Middle frontal gyrus (tissue), 1 donor: Measurements from ENCODE around the gene ACYP1.

Source experiments
- DNase-seq: peaks from one replicate; pipeline ENCODE4 v3.0.0-alpha.2; 2015; ENCODE audit warnings: low spot score; ENCODE audit errors: extremely low spot score

ACYP1 gene

DNA sequence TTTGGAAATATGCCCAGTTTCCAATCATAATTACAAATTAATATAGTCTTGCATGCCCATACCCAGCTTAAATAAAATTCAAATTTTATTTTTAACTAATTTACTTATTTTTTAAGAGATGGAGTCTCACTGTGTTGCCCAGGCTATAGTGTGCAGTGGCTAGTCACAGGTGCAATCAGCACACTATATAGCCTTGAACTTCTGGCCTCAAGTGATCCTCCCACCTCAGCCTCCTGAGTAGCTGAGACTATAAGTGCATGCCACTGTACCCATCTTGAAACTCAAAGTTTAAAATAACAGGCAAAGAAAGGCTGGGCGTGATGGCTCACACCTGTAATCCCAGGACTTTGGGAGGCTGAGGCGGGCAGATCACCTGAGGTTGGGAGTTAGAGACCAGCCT, 22.9 kb downstream of the ACYP1 start:
- no peak for DNase-seq

GRCh38 chr14:75040507-75040906, 23.3 kb downstream of the ACYP1 start:
- DNase-seq = no peak

- DNase-seq = no peak
Measured at GRCh38 chr14:75032939-75033338, 30.9 kb downstream of the ACYP1 start.

DNA sequence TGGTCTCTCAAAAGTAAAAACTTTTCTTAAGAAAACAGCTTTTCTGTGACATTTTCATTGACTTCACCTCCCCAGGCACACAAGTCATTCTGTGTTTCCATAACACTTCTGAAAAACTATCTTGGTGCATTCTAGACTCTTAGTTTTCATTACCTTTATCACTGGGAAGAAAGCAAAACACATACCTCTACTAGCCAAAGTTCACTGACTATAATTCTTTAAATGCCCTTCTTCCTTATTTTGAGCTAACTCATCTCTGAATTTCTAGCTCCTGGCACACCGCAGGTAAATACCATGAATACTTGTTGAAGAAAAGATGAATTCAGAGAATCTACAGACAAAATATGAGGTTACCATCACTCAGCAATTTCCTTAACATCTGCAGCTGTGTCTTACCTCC, 33.7 kb downstream of the ACYP1 start:
- no peak for DNase-seq

- DNase-seq = no peak
Measured at GRCh38 chr14:75025876-75026275, 37.9 kb downstream of the ACYP1 start.

DNA sequence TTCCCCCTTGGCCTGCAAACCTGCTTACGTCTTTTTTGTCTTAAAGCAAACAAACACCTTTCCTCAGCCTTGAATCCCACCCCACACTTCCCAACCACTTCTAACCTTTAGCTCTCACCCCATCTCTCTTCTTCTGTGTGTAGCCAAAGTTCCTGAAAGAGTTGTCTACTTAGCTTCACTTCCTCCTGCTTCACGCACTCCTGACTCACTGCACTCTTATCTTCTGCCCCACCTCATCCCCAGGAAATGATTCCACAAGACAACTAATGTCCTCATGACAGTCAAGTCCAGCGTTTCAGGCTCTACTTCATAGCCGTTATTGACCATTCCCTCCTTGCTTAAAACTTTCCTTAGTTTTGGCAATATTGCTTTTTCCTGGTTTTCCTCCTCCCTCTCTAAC, 38.7 kb downstream of the ACYP1 start:
- DNase-seq = no peak

GRCh38 chr14:75023108-75023507, 40.7 kb downstream of the ACYP1 start:
- DNase-seq = no peak

- no peak for DNase-seq
Measured at GRCh38 chr14:75022655-75023054, 41.2 kb downstream of the ACYP1 start.

DNA sequence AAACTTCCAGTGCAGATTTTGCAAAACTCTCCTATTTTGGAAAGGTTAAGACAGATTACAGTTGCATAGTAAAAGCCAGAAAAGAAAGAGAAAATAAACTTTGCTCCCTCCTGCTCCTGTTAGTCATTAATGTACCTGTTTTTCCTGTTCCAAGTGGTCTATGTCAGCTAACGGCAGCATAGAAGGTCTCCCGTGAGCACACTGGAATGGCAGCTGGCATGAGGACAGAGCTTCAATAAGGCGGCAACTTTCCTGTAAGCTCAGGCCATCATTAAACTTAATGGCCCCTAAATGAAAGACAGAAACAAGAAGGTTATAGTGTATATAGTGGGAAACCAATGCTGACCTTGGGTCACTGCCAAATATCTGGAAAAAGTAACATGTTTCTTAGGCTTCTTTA, 45.1 kb downstream of the ACYP1 start:
- no peak for DNase-seq

DNA sequence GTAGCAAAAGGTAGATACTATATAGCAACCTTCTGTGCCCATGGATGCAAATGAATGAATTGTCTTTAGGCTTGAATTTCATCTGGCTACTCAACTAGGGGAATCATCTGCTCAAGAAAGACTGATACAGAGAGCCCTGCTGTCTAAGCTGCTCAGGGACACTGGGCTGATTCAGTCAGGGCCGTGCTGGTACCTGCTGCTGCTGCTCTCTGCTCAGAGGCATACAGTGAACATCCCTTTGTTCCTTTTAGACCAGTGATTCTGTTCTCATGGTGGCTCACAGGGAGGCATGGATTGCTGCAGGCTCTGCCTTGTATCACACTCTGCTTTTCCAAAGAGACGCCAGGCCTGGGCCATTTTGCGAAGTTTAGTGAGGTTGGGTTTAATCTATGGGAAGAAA, 47.0 kb downstream of the ACYP1 start:
- no peak for DNase-seq

- DNase-seq = no peak
Measured at GRCh38 chr14:75015496-75015895, 48.3 kb downstream of the ACYP1 start.

DNA sequence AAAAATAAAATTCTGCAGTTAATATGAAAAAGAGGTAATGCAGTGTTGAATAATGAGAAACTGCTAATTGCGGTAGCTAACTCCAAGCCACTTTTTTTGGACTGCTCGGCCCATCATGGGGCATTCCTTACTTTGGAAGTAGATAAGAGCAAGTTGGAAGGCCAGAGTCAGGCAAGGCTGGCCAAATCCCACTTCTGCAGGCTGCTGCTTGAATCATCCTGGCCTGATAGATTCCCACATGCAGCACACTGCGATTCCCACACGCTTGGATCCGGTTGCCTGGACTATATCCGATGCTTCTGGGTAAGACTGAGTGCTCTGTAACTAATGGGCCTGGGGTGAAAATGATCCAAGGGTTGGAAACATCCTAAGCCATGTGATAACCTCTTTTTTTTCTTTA, 50.5 kb downstream of the ACYP1 start:
- DNase-seq = no peak

DNA sequence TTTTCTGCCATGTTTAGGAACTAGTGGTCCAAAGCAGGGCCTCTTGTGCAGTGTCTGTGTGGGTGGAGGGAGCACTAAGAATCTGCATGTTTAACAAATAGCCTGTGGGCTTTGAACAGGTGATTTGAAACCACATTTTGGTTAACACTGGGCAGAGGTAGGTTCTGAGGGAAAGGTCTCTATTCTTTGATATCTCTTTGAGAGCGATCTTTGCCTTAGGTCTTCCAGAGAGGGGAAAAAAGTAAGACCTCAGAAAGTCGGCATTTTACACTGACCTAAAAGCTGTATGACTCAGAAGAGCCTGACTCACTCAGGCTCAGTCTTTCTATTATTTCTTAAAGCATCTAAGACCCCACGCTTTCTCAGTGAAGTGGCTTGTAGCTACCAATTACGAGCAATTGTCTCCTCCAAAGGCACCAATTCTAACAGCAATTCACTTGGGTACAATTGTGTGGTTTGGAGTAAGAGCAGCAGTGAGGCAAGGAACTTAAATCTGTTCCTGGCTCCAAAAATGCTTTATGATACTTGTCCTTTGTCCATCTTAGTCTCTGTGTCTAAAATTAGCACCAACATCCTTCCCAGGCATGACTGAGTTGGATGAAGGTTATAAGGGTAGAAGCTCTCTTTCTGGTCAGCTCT, 52.3 kb downstream of the ACYP1 start:
- no peak for DNase-seq

DNA sequence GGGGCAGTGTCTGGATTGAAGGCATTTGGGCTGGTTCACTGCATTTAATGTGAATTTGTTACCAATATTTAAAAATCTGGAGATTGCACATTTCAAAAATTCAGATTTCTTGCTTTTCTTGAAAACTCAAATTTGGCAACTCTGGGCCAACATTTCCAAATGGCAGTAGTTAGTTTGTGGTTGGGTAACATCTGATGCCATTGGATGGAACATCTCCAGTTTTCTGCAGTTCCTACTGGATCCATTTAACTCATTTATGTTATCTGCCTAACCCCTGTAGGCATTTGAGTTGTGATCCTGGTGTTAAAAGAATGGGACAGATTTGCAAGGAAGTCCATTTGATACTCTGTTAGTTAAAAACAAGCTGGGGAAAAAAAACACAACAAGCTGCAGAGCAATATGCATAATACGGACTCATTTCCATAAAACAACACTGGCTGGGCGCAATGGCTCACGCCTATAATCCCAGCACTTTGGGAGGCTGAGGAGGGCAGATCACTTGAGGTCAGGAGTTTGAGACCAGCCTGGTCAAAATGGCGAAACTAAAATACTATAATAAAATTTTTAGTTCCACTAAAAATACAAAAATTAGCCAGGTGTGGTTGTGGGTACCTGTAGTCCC, 53.2 kb downstream of the ACYP1 start:
- DNase-seq = no peak

DNA sequence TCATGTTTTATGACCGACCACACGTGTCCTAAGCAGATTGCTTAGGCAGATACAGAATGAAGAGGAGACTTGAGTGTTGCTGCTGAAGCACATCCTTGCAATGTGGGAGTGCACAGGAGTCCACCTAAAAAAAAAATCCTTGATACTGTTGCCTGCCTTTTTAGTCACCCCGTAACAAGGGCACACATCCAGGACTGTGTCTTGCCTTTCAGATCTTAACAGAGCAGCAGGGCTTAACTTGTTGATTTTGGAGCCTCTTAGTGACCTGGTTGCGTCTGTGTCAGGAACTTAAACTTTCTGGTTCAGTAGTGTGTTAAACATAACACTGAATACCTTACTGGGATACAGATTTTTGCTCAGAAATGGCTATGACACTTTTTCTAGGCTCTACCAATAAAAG, 54.6 kb downstream of the ACYP1 start:
- no peak for DNase-seq

GRCh38 chr14:75005357-75005756, 58.5 kb downstream of the ACYP1 start:
- no peak for DNase-seq

DNA sequence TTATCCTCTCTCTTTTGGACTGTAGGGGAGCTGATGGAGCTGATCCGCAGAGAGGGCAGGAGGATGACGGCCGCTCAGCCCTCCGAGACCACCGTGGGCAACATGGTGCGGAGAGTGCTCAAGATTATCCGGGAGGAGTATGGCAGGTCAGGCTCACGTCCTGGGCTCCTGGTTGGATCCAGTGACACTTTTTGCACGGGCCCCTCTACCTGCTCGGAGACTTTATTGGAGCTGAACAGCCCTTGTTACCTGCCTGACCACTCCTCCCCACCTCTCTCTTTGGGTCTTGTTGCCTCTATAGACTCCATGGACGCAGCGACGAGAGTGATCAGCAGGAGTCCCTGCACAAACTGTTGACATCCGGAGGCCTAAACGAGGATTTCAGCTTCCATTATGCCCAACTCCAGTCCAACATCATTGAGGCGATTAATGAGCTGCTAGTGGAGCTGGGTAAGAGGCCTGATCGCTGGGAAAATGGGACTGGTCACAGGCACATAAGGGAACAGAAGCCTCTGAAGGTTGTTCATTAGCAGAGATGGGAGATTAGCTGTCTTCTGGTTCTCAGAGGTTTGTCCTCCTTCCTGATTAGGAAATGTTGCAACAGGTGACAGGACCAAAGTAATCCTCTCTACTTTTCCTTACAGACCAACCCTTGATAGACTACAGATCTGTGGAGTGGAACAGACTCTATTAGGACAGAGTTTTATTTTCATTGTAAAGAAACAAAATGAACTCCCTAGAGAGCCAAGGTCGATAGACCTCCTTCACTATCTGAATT, 60.4 kb downstream of the ACYP1 start:
- no peak for DNase-seq
